ENCODE data around the gene MEX3A.
"Not testable (repeated sequence)": the region's sequence is repeated elsewhere in the genome, so short reads cannot be mapped to it uniquely, and the experiment has no call there.

The MEX3A gene

GRCh38 chr1:156119503-156120209 is 37.4 kb upstream of the MEX3A start:
- no peak for FAIRE-seq

GRCh38 chr1:156118177-156118868 is 36.1 kb upstream of the MEX3A start:
- FAIRE-seq (no peak), DNase-seq (ENCODE audit: extremely low spot score, insufficient read length, low read depth) (no peak)

More at GRCh38 chr1:156119503-156120209, 37.4 kb upstream of the MEX3A start:
- no peak for DNase-seq (ENCODE audit: extremely low spot score, insufficient read length, low read depth)

- FAIRE-seq = no peak
- DNase-seq (ENCODE audit: extremely low spot score, insufficient read length, low read depth) = no peak
Observed at GRCh38 chr1:156117414-156118176, 35.3 kb upstream of the MEX3A start.

DNA sequence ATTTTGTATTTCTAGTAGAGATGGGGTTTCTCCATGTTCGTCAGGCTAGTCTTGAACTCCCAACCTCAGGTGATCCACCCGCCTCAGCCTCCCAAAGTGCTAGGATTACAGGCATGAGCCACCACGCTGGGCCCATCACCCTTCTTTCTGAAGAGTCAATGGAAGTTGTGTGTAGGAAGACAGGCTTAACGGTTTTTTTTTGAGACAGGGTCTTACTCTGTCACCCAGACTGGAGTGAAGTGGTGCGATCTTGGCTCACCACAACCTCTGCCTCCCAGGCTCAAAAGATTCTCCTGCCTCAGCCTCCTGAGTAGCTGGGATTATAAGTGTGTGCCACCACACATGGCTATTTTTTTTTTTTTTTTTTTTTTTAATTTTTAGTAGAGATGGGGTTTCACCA is 34.5 kb upstream of the MEX3A start:
- not testable (repeated sequence) for DNase-seq (ENCODE audit: extremely low spot score, insufficient read length, low read depth)

DNA sequence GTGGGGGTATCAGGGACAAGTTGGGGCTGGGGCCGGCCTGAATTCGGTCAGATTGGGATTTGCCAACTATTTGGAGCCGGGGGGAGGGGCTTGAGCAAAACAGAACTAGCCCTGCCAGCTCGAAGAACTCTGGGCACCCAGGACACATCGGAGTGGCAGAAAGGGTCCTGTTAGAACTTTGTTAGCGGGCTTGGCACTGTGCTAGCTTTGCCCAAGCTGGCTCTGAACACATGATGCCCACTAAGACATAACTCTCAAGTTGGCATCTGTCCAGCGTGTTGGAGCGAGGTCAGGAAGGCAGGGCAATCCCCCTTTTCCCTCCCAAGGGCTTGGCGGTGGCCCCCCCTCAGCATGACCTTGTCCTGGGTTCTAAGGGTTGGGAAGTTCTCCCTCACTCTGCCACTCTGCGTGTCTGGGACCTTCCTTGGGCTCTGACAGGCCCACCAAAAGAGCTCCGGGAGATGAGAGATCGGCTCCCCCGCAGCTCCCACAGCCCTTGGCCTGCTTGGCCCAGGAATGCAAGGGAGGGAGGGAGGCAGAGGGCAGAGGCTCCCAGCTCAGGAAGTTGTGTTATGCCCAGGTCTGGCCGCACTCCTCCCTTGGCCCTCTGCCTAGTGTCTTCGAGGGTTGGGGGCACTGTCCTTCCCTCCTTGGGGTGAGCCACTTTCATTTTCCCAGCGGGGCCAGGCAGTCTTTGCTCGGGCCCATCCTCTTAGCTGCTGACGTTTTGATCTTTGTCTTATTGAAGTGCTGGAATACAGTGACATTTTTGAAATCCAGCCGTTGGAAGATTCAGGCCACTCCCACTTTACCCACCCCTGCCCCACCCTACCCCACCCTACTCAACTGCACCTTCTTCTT is 33.5 kb upstream of the MEX3A start:
- no peak for DNase-seq (ENCODE audit: extremely low spot score, insufficient read length, low read depth)
- FAIRE-seq = no peak

More for the DNA sequence above, 34.5 kb upstream of the MEX3A start:
- not testable (repeated sequence) for FAIRE-seq

DNA sequence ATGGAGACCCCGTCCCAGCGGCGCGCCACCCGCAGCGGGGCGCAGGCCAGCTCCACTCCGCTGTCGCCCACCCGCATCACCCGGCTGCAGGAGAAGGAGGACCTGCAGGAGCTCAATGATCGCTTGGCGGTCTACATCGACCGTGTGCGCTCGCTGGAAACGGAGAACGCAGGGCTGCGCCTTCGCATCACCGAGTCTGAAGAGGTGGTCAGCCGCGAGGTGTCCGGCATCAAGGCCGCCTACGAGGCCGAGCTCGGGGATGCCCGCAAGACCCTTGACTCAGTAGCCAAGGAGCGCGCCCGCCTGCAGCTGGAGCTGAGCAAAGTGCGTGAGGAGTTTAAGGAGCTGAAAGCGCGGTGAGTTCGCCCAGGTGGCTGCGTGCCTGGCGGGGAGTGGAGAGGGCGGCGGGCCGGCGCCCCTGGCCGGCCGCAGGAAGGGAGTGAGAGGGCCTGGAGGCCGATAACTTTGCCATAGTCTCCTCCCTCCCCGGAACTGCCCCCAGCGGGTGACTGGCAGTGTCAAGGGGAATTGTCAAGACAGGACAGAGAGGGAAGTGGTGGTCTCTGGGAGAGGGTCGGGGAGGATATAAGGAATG is 32.8 kb upstream of the MEX3A start:
- no peak for FAIRE-seq
- DNase-seq (ENCODE audit: extremely low spot score, insufficient read length, low read depth) = no peak

GRCh38 chr1:156114101-156114918 is 32.0 kb upstream of the MEX3A start, which contains the start of gene LMNA:
LMNA (plus strand) TSS chr1:156114711; CDS start chr1:156114919, 208 bp downstream.
- FAIRE-seq = peak; percentile 63
- DNase-seq (ENCODE audit: extremely low spot score, insufficient read length, low read depth) = no peak

DNA sequence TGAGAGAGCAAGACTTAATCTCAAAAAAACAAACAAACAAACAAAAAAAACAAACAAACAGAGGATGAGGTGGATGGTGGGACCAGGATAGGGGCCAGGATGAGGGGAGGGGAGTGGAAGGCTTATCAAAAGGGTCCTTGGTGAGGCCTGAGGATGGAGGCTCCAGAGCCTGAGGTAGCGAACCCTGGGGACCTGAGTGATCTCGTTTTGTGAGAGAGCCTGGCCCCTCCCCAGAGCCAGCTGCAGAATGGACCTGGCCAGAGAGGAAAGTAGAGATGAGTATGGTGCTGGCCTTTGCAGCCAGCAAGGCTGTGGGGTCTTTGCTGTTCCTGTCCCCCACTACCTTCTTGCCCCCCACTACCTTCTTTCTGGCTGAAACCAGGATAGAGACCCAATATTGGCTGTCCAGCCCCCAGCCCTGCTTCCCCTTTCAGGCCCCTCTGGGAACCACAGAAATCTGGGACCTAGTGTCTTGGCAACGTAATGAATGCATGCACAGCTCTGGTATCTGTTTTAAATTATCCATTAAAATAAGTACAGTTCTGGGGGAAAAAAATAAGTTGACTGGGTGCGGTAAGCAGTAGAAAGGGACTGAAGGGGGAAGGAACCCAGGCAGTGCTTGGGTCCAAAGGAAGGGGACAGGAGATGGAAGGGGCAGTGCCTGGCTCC is 31.2 kb upstream of the MEX3A start:
- DNase-seq (ENCODE audit: extremely low spot score, insufficient read length, low read depth) (no peak), FAIRE-seq (no peak)

- no peak for DNase-seq (ENCODE audit: extremely low spot score, insufficient read length, low read depth)
- no peak for FAIRE-seq
Observed at GRCh38 chr1:156112276-156113137, 30.2 kb upstream of the MEX3A start.

DNA sequence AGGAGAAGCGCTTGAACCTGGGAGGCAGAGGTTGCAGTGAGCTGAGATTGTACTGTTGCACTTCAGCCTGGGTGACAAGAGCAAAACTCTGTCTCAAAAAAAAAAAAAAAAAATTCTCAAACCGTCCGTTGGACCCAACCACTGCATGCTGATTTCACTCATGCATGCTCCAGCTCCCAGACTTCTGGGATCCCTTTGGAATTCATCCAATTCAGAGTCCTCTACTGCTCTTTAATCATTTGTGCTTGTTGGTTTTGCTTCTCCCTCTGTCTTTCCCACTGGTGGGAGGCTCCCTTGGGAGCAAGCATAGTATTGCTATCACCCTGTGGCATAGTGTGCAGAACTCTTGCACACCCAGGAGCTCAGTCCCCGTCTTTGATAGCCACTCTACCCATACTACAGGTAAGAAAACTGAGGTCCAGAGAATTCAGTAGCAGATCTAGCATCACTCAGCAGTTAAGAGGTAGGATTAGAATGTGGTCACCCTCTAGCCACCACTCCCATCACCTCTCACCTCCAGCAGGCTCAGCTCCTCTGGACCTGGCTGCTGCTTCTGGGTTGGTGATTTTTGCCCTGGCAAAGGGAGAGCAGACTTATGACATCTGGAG is 29.2 kb upstream of the MEX3A start:
- DNase-seq (ENCODE audit: extremely low spot score, insufficient read length, low read depth) = no peak
- no peak for FAIRE-seq

DNA sequence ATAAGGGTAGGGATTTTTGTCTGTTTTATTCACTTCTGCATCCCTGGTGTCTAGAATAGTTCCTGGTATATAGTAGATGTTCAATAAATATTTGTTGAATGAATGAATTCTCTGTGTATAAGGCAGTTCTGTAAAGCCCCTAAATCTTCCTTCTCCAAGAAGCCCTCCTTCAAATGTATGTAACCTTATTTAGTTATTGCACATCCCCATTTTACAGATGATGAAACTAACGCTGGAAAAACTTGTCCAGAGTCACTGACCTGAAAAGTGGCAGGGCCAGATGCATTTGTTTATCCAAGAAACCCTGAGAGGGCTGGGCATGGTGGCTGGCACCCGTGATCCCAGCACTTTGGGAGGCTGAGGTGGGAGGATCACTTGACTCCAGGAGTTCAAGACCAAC is 28.0 kb upstream of the MEX3A start:
- DNase-seq (ENCODE audit: extremely low spot score, insufficient read length, low read depth) (no peak), FAIRE-seq (no peak)

DNA sequence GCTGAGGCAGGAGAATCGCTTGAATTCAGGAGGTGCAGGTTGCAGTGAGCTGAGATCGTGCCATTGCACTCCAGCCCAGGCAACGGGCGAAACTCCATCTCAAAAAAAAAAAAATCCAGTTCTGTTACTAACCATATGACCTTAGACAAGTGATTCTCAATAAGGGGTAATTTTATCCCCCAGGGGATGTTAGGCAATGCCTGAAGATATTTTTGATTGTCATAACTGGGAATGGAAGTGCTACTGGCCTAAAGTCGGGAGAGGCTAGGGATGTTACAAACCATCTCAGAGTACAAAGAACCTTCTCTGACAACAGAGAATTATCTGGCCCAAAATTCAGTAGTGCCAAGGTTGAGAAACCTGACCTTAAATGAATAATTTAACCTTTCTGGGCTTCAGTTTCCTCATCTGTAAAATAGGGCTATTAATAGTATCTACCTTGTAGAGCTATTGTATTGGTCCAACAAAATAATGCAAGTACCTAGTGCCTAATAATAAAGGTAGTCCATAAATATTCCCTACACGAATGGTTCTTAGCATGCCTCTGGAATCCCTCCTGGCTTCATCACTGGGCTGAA is 26.5 kb upstream of the MEX3A start:
- DNase-seq (ENCODE audit: extremely low spot score, insufficient read length, low read depth) (no peak), FAIRE-seq (no peak)

- DNase-seq (ENCODE audit: extremely low spot score, insufficient read length, low read depth) (no peak), FAIRE-seq (no peak)
Observed at GRCh38 chr1:156108057-156108456, 25.8 kb upstream of the MEX3A start.

DNA sequence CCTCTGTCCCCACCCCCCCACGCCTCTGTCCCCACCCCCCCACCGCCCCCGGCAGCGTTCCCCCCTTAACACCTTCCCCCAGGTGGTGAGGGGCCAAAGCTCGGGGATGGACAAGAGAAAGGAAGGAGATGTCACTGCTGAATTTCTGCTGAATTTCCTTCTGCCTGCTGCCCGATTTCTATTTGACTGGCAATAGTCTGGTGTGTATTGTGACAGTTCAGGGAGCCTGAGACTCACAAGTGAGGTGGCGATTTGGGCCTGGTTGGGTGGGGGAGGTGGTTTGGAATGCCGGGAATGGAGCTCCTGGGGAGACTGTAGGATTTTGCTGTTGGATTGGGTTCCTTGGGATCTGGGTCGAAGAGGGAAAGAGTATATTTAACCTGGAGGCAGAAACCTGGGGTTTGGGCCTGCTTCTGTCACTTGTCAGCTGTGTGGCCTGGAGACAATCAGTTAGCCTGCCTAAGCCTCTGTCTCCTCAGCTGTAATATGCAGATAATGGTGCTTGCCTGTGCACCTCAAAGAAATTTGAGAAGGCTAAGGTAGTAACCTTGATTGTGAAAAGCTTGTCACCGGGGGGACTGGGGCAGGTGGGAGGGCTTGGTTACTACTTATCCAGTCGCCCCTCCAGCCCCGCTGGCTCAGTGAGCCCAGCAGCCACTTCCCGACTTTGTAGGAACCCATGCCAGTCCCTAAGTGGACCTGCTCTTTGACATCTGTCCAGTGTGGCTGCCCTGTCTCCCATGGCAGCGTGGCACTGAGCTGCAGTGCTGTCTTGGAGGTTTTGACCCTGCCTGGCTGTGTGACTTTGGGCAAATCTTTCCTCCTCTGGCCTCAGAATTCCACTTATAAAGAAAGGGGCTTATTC is 24.6 kb upstream of the MEX3A start:
- no peak for FAIRE-seq
- DNase-seq (ENCODE audit: extremely low spot score, insufficient read length, low read depth) = no peak
